B cell (primary cell): Measurements from ENCODE around the gene KIF3A. TPM values are rescaled to one million over a fixed set of nuclear protein-coding genes. Genes with fewer than 3 reads are reported as not detected.

Source experiments
- ATAC-seq: fragments of 200-7000 bp; cut with Tn5 transposase; one replicate; pipeline ENCODE4 v1.10.0; 2021; ENCODE audit warnings: low read depth, mild to moderate bottlenecking, moderate number of reproducible peaks, moderate library complexity
- CTCF ChIA-PET: fragments of 350-600 bp; sonication (Branson Sonifier 250); formaldehyde crosslinking; loops from one replicate; lab custom pipeline; 2021; ENCODE audit warnings: antibody characterized with exemption, inconsistent platforms; lab: Charles Lee
- POLR2A ChIA-PET: fragments of 350-600 bp; sonication (Branson Sonifier 250); formaldehyde crosslinking; loops from one replicate; lab custom pipeline; 2021; ENCODE audit warnings: antibody characterized with exemption; lab: Charles Lee
- DNase-seq: peaks from one replicate; pipeline ENCODE4 v3.0.0; 2013
- H2AFZ ChIP-seq: 2 replicates; pipeline ENCODE4 v1.6.1; 2012; ENCODE audit warnings: mild to moderate bottlenecking, low read depth, low read length; ENCODE audit not compliant: insufficient read depth, poor library complexity, severe bottlenecking
- H3K27ac ChIP-seq, 2 donors: 1 replicate in 1 of 2; 2 replicates in 1 of 2; pipeline ENCODE4 v1.5.1; 2012 to 2013; ENCODE audit warnings: low read length in 2 of 2, mild to moderate bottlenecking in 2 of 2, moderate library complexity in 1 of 2
- H3K27me3 ChIP-seq, 4 experiments: fragments of 200-600 bp in 1 of 4; sonication (generic) in 1 of 4; replicated peaks in 1 of 4; 1 replicate in 2 of 4; 2 replicates in 2 of 4; pipeline versions ENCODE4 v1.6.1 to v1.7.0; 2013 to 2016; ENCODE audit warnings: low read length in 3 of 4, mild to moderate bottlenecking in 2 of 4, mixed read lengths in 1 of 4, moderate library complexity in 1 of 4; ENCODE audit not compliant: insufficient read depth in 4 of 4, control insufficient read depth in 3 of 4; ENCODE audit errors: control extremely low read depth in 1 of 4
- H3K36me3 ChIP-seq, 2 experiments: replicated peaks in 1 of 2; 1 replicate in 1 of 2; 2 replicates in 1 of 2; pipeline versions ENCODE4 v1.6.1 to v1.7.1; 2013; ENCODE audit warnings: low read length in 1 of 2; ENCODE audit not compliant: insufficient read depth in 2 of 2, control insufficient read depth in 1 of 2; ENCODE audit errors: control extremely low read depth in 1 of 2, extremely low read depth in 1 of 2
- H3K4me1 ChIP-seq, 2 donors: fragments of 200-600 bp in 1 of 2; sonication (generic) in 1 of 2; 1 replicate in 1 of 2; 2 replicates in 1 of 2; pipeline versions ENCODE4 v1.5.1 to v1.6.1; 2013 to 2017; ENCODE audit warnings: low read length in 2 of 2; ENCODE audit not compliant: control insufficient read depth in 2 of 2, insufficient read depth in 2 of 2
- H3K4me2 ChIP-seq: replicated peaks from 2 replicates; pipeline ENCODE3; 2012; ENCODE audit warnings: mild to moderate bottlenecking, low read depth, low read length; ENCODE audit not compliant: poor library complexity, severe bottlenecking
- H3K4me3 ChIP-seq, 5 experiments: fragments of 200-600 bp in 1 of 5; sonication (generic) in 1 of 5; 1 replicate in 3 of 5; 2 replicates in 2 of 5; pipeline versions ENCODE4 v1.5.1 to v1.7.0; 2011 to 2016; ENCODE audit warnings: low read length in 4 of 5, mild to moderate bottlenecking in 4 of 5, low read depth in 2 of 5, control low read depth in 1 of 5, moderate library complexity in 1 of 5; ENCODE audit not compliant: insufficient read depth in 1 of 5; ENCODE audit errors: control extremely low read depth in 1 of 5, extremely low read depth in 1 of 5
- H3K79me2 ChIP-seq: fragments of 200-600 bp; sonication (generic); one replicate; pipeline ENCODE4 v1.6.0; 2016; ENCODE audit warnings: low read length; ENCODE audit not compliant: control insufficient read depth, insufficient read depth
- H3K9ac ChIP-seq: fragments of 200-600 bp; sonication (generic); 2 replicates; pipeline ENCODE4 v1.6.1; 2017; ENCODE audit warnings: mild to moderate bottlenecking, low read length, moderate library complexity
- H3K9me3 ChIP-seq, 3 donors: one replicate each; pipeline versions ENCODE4 v1.6.1 to v1.7.1; 2013; ENCODE audit warnings: low read length in 2 of 3; ENCODE audit not compliant: control insufficient read depth in 2 of 3, insufficient read depth in 1 of 3; ENCODE audit errors: control extremely low read depth in 1 of 3
- H4K20me1 ChIP-seq: 2 replicates; pipeline ENCODE4 v1.6.0; 2012; ENCODE audit warnings: mild to moderate bottlenecking, low read length; ENCODE audit not compliant: insufficient read depth, control insufficient read depth, poor library complexity, severe bottlenecking
- H3K27ac Mint-ChIP-seq: one replicate; pipeline ENCODE4 v1.8.0; 2021; ENCODE audit warnings: mixed read lengths
- H3K27me3 Mint-ChIP-seq: one replicate; pipeline ENCODE4 v1.8.0; 2021; ENCODE audit warnings: mixed read lengths
- H3K4me1 Mint-ChIP-seq: one replicate; pipeline ENCODE4 v1.8.0; 2021; ENCODE audit warnings: mixed read lengths
- H3K4me3 Mint-ChIP-seq: one replicate; pipeline ENCODE4 v1.8.0; 2021; ENCODE audit warnings: mixed read lengths
- H3K9me3 Mint-ChIP-seq: one replicate; pipeline ENCODE4 v1.8.0; 2022; ENCODE audit warnings: mixed read lengths; ENCODE audit not compliant: insufficient read depth
- CTCF ChIP-seq: fragments of 200-600 bp; IDR thresholded peaks from one replicate; pipeline ENCODE4 v1.8.0; 2022; ENCODE audit warnings: antibody characterized with exemption, mild to moderate bottlenecking
- EZH2 ChIP-seq: IDR thresholded peaks from 2 replicates; pipeline ENCODE4 v1.6.1; 2012; ENCODE audit warnings: borderline replicate concordance, low read depth, mild to moderate bottlenecking, moderate library complexity, low read length; ENCODE audit not compliant: insufficient read depth, poor library complexity, severe bottlenecking
- WGBS: methylation state at CpG from one replicate; pipeline ENCODE4 v1.1.5; 2013; ENCODE audit warnings: missing lambda C conversion rate; ENCODE audit not compliant: insufficient coverage; 5-methylcytosine and 5-hydroxymethylcytosine counted together
- intact Hi-C: fragments of 100-400 bp; cut with micrococcal nuclease; formaldehyde crosslinking; loops from one replicate; pipeline ENCODE4 v1.10.0; 2022
- polyA plus RNA-seq: library from polyadenylated mRNA; depleted of rRNA; stranded (reverse); fragments of >200 nt; gene quantifications from 2 replicates; pipeline ENCODE4 v1.2.3, GENCODE V29; 2012
- total RNA-seq, 2 donors: library from RNA; stranded (reverse); fragments of 120-200 nt in 1 of 2; gene quantifications; 1 replicate in 1 of 2; 2 replicates in 1 of 2; pipeline versions ENCODE4 v1.2.3 to v1.2.4, GENCODE V29; 2013 to 2022

Gene KIF3A
- total and polyA plus RNA-seq, 2 donors (not counting 1 experiment from before 2014, with no cell fraction given): 1.3 to 16.0 TPM

GRCh38 chr5:132754947-132755346, 17.6 kb upstream of the KIF3A start:
- no peak overlapping the region for H3K4me2 ChIP-seq
- no peaks in the 10 kb centered on the region for H3K4me1 ChIP-seq
- no peak overlapping the region for H2AFZ ChIP-seq
- H3K9me3 ChIP-seq: no peaks in the 10 kb centered on the region
- TF ChIP-seq EZH2: no peak
- no peak for TF ChIP-seq CTCF
- no peaks in the 10 kb centered on the region for H3K27me3 ChIP-seq
- Mint-ChIP-seq H3K27me3 (no peaks in the 10 kb centered on the region), H3K9me3 (no peaks in the 10 kb centered on the region), H3K4me3 (no peak overlapping the region), H3K4me1 (peaks cover 12% of the 10 kb centered on the region), H3K27ac (no peak overlapping the region)
- ATAC-seq (no peak), DNase-seq (no peak)
- H3K9ac ChIP-seq: no peak overlapping the region
- ChIA-PET CTCF (interaction anchor here (1.5 to 1.6 kb wide), 3 partner anchors 38 to 66 kb away, joined by 3 to 5 read pairs (median 4); no protein-coding TSS in a partner anchor), POLR2A (no interaction called here)
- H3K36me3 ChIP-seq: no peaks in the 10 kb centered on the region
- no peaks in the 10 kb centered on the region for H4K20me1 ChIP-seq
- H3K27ac ChIP-seq: no peak overlapping the region
- intact Hi-C loops: no loop called here
- no peaks in the 10 kb centered on the region for H3K79me2 ChIP-seq
- no peak overlapping the region for H3K4me3 ChIP-seq

GRCh38 chr5:132754111-132754510, 16.8 kb upstream of the KIF3A start:
- no peaks in the 10 kb centered on the region for H4K20me1 ChIP-seq
- Mint-ChIP-seq H3K4me1 (peaks cover 12% of the 10 kb centered on the region), H3K27ac (no peak overlapping the region), H3K27me3 (no peaks in the 10 kb centered on the region), H3K4me3 (no peak overlapping the region), H3K9me3 (no peaks in the 10 kb centered on the region)
- intact Hi-C loops: no loop called here
- no peaks in the 10 kb centered on the region for H3K27me3 ChIP-seq
- no peak overlapping the region for H3K4me2 ChIP-seq
- H3K36me3 ChIP-seq: no peaks in the 10 kb centered on the region
- no peaks in the 10 kb centered on the region for H3K4me1 ChIP-seq
- no peak overlapping the region for H3K27ac ChIP-seq
- TF ChIP-seq CTCF: no peak
- no peak for TF ChIP-seq EZH2
- H3K79me2 ChIP-seq: no peaks in the 10 kb centered on the region
- CTCF ChIA-PET: interaction anchor here (1.3 to 1.6 kb wide), 3 partner anchors 8 to 67 kb away, joined by 3 to 4 read pairs (median 3); no protein-coding TSS in a partner anchor
- H3K9ac ChIP-seq: no peak overlapping the region
- DNase-seq (no peak), ATAC-seq (no peak)
- WGBS: 96% methylated on average over 3 of the region's 4 CpGs
- POLR2A ChIA-PET: interaction anchor here (0.7 kb wide), 1 partner anchor 23 kb away, joined by 11 read pairs; the partner anchor contains the start of gene SEPTIN8
- H3K9me3 ChIP-seq: no peaks in the 10 kb centered on the region
- H3K4me3 ChIP-seq: no peak overlapping the region
- H2AFZ ChIP-seq: no peak overlapping the region
